ENCODE results near the gene PLS3.
"Not testable (repeated sequence)": the region's sequence is repeated elsewhere in the genome, so short reads cannot be mapped to it uniquely, and the experiment has no call there.

Gene PLS3

GRCh38 chrX:115560978-115561604 lies at the start of gene PLS3:
Gene PLS3, plus strand, starts transcription at chrX:115561174. Its CDS starts 49,077 bp downstream, at chrX:115610251.
- peak in 1 of 2 donors; percentile 0 for DNase-seq

- DNase-seq: no peak
Measured at GRCh38 chrX:115518113-115518512, 42.9 kb upstream of the PLS3 start.

GRCh38 chrX:115521741-115522140 lies 39.2 kb upstream of the PLS3 start:
- DNase-seq: no peak

GRCh38 chrX:115522952-115523351 lies 38.0 kb upstream of the PLS3 start:
- DNase-seq: no peak

- no peak for DNase-seq
Measured at GRCh38 chrX:115525486-115525885, 35.5 kb upstream of the PLS3 start.

- DNase-seq: no peak
Measured at GRCh38 chrX:115531818-115532403, 29.1 kb upstream of the PLS3 start.

GRCh38 chrX:115533485-115533884 lies 27.5 kb upstream of the PLS3 start:
- no peak for DNase-seq

GRCh38 chrX:115534383-115534782 lies 26.6 kb upstream of the PLS3 start:
- no peak for DNase-seq

- DNase-seq: no peak
Measured at GRCh38 chrX:115535421-115535820, 25.6 kb upstream of the PLS3 start.

- no peak for DNase-seq
Measured at GRCh38 chrX:115535844-115536243, 25.1 kb upstream of the PLS3 start.

GRCh38 chrX:115539841-115540240 lies 21.1 kb upstream of the PLS3 start:
- no peak for DNase-seq

GRCh38 chrX:115541045-115541444 lies 19.9 kb upstream of the PLS3 start:
- DNase-seq: not testable (repeated sequence)

GRCh38 chrX:115547448-115547847 lies 13.5 kb upstream of the PLS3 start:
- DNase-seq: no peak

GRCh38 chrX:115549008-115549407 lies 12.0 kb upstream of the PLS3 start:
- DNase-seq: no peak

GRCh38 chrX:115553171-115553570 lies 7.8 kb upstream of the PLS3 start:
- no peak for DNase-seq

GRCh38 chrX:115559672-115560071 lies 1.3 kb upstream of the PLS3 start:
- no peak for DNase-seq

GRCh38 chrX:115560211-115560977 lies 580 bp upstream of the PLS3 start:
- no peak for DNase-seq

- DNase-seq: no peak
Measured at GRCh38 chrX:115561605-115562479, 868 bp downstream of the PLS3 start.

- DNase-seq: no peak
Measured at GRCh38 chrX:115562480-115562847, 1.5 kb downstream of the PLS3 start.

- DNase-seq: no peak
Measured at GRCh38 chrX:115563633-115564162, 2.7 kb downstream of the PLS3 start.

GRCh38 chrX:115564243-115564642 lies 3.3 kb downstream of the PLS3 start:
- no peak for DNase-seq

GRCh38 chrX:115565888-115566287 lies 4.9 kb downstream of the PLS3 start:
- no peak for DNase-seq

- no peak for DNase-seq
Measured at GRCh38 chrX:115571712-115572111, 10.7 kb downstream of the PLS3 start.

Data from bone marrow (tissue), 2 donors.